Peyer's patch (tissue), 4 donors: Measurements from ENCODE around the gene PIEZO1. TPM values are rescaled to one million over a fixed set of nuclear protein-coding genes. Genes with fewer than 3 reads are reported as not detected.

Source experiments
- DNase-seq, 3 donors: peaks; one replicate each; pipeline ENCODE4 v3.0.0-alpha.2; 2017 to 2019
- H3K27ac ChIP-seq, 4 donors: fragments of 200-600 bp; sonication (generic); one replicate each; pipeline ENCODE4 v1.5.1; 2016 to 2019
- H3K27me3 ChIP-seq, 2 donors: fragments of 200-600 bp; sonication (generic); one replicate each; pipeline ENCODE4 v1.5.1; 2019
- H3K36me3 ChIP-seq, 3 donors: fragments of 200-600 bp; sonication (generic); one replicate each; pipeline ENCODE4 v1.5.1; 2016 to 2019
- H3K4me1 ChIP-seq, 4 donors: fragments of 200-600 bp; sonication (generic); one replicate each; pipeline ENCODE4 v1.5.1; 2016 to 2019
- H3K4me3 ChIP-seq, 4 donors: fragments of 200-600 bp; sonication (generic); 1 replicate in 3 of 4; 2 replicates in 1 of 4; pipeline ENCODE4 v1.5.1; 2016 to 2019; ENCODE audit warnings: mild to moderate bottlenecking in 1 of 4
- H3K9me3 ChIP-seq, 4 donors: fragments of 200-600 bp; sonication (generic); one replicate each; pipeline ENCODE4 v1.5.1; 2016 to 2019; ENCODE audit warnings: mild to moderate bottlenecking in 1 of 4
- CTCF ChIP-seq, 6 experiments: fragments of 450-650 bp in 4 of 6; fragments of 200-600 bp in 2 of 6; sonication (generic) in 1 of 6; IDR thresholded peaks; one replicate each; pipeline ENCODE4 v1.5.1; 2017 to 2019; ENCODE audit warnings: antibody characterized with exemption in 6 of 6, mild to moderate bottlenecking in 3 of 6, moderate library complexity in 1 of 6
- POLR2A ChIP-seq, 2 donors: fragments of 450-650 bp; IDR thresholded peaks; one replicate each; pipeline ENCODE4 v1.5.1; 2017; ENCODE audit warnings: antibody characterized with exemption in 2 of 2, mild to moderate bottlenecking in 2 of 2, moderate library complexity in 2 of 2
- total RNA-seq, 4 donors: library from RNA; depleted of rRNA; stranded (reverse); fragments of >200 nt; gene quantifications; one replicate each; pipeline ENCODE4 v1.1.0, GENCODE V29; 2016

Gene PIEZO1
- total RNA-seq, 4 donors from 2014 or later = 76.9 to 218 (median 183) TPM

- no peaks in the 10 kb centered on the region for H3K9me3 ChIP-seq
- H3K36me3 ChIP-seq = peaks cover 0 to 70% (median 0%) of the 10 kb centered on the region in 3 donors
- H3K4me1 ChIP-seq = peaks cover 0 to 6% (median 0%) of the 10 kb centered on the region in 4 donors
Measured at GRCh38 chr16:88735121-88735520, 49.9 kb downstream of the PIEZO1 start.

GRCh38 chr16:88734361-88734728, 50.7 kb downstream of the PIEZO1 start:
- Histone ChIP-seq H3K36me3 (peaks cover 0 to 70% (median 0%) of the 10 kb centered on the region in 3 donors), H3K4me3 (no peak overlapping the region), H3K4me1 (peaks cover 0 to 6% (median 0%) of the 10 kb centered on the region in 4 donors), H3K9me3 (no peaks in the 10 kb centered on the region), H3K27me3 (no peaks in the 10 kb centered on the region), H3K27ac (no peak overlapping the region)
- TF ChIP-seq POLR2A (IDR thresholded peaks at IDR 0.05) = no peak
- no peak for TF ChIP-seq CTCF (IDR thresholded peaks at IDR 0.05)
- DNase-seq = no peak

More at GRCh38 chr16:88735121-88735520, 49.9 kb downstream of the PIEZO1 start:
- no peak overlapping the region for H3K4me3 ChIP-seq
- no peak for DNase-seq
- H3K27ac ChIP-seq = no peak overlapping the region
- no peaks in the 10 kb centered on the region for H3K27me3 ChIP-seq
- TF ChIP-seq POLR2A (IDR thresholded peaks at IDR 0.05) = no peak
- no peak for TF ChIP-seq CTCF (IDR thresholded peaks at IDR 0.05)

GRCh38 chr16:88733630-88734360, 51.2 kb downstream of the PIEZO1 start:
- Histone ChIP-seq H3K27me3 (no peaks in the 10 kb centered on the region), H3K36me3 (peaks cover 0 to 70% (median 0%) of the 10 kb centered on the region in 3 donors), H3K27ac (no peak overlapping the region), H3K9me3 (no peaks in the 10 kb centered on the region), H3K4me1 (peaks cover 0 to 6% (median 0%) of the 10 kb centered on the region in 4 donors), H3K4me3 (no peak overlapping the region)
- no peak for DNase-seq
- TF ChIP-seq CTCF (IDR thresholded peaks at IDR 0.05) = no peak
- no peak for TF ChIP-seq POLR2A (IDR thresholded peaks at IDR 0.05)

- H3K4me1 ChIP-seq = peaks cover 0 to 6% (median 0%) of the 10 kb centered on the region in 4 donors
- no peak overlapping the region for H3K4me3 ChIP-seq
- no peaks in the 10 kb centered on the region for H3K9me3 ChIP-seq
- H3K27me3 ChIP-seq = no peaks in the 10 kb centered on the region
- TF ChIP-seq CTCF (IDR thresholded peaks at IDR 0.05) = no peak
- no peak for TF ChIP-seq POLR2A (IDR thresholded peaks at IDR 0.05)
- H3K27ac ChIP-seq = no peak overlapping the region
- DNase-seq = no peak
- peaks cover 0 to 67% (median 0%) of the 10 kb centered on the region in 3 donors for H3K36me3 ChIP-seq
Measured at GRCh38 chr16:88732961-88733294, 52.1 kb downstream of the PIEZO1 start.

GRCh38 chr16:88732172-88732960, 52.7 kb downstream of the PIEZO1 start:
- H3K36me3 ChIP-seq = peaks cover 0 to 70% (median 0%) of the 10 kb centered on the region in 3 donors
- H3K27me3 ChIP-seq = no peaks in the 10 kb centered on the region
- DNase-seq = no peak
- H3K4me3 ChIP-seq = no peak overlapping the region
- no peaks in the 10 kb centered on the region for H3K9me3 ChIP-seq
- peaks cover 0 to 5% (median 0%) of the 10 kb centered on the region in 4 donors for H3K4me1 ChIP-seq
- H3K27ac ChIP-seq = no peak overlapping the region
- TF ChIP-seq POLR2A (IDR thresholded peaks at IDR 0.05) = no peak
- TF ChIP-seq CTCF (IDR thresholded peaks at IDR 0.05) = no peak
